ENCODE data around the gene ARHGEF35. TPM values are rescaled to one million over a fixed set of nuclear protein-coding genes. Genes with fewer than 3 reads are reported as not detected.
"Not testable (repeated sequence)": the region's sequence is repeated elsewhere in the genome, so short reads cannot be mapped to it uniquely, and the experiment has no call there.

Gene ARHGEF35
- total RNA-seq: 10 to 100 TPM; 14.5 to 19.8 (median 15.7) TPM

DNA sequence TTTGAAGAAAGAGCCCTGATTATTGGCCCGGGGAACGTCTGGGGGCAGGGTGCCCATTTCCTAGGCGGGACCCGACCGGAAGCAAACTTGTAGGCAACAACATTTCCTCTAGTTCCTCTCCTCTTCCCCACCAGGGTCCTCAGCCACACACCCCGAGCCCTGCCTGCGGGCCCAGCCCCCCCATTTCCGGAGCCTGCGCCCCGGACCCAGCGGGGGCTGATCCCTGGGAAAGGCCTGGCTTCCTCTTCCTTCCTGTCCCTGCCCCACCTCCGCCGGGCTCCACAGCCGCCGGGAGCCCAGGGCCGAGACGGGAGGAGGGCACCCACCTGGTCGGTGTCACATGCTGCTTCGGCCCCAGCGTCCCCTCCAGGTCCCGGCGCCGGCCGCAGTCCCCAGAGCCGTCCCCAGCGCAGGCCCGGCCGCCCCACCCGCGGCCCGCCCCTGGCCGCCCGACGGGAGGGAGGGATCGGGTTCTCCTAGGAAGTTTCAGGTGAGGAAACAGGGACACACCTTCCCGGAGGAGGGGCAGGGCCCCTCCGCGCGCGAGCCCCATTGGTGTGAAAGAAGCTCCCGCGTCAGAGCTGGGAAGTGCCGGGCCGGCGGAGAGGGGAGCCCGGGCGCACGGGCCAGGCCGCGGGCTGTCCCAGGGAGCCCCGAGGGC is at the start of gene ARHGEF35:
TSS of gene ARHGEF35 (minus strand) at position 622 of the 661 bp plus-strand sequence. CDS start 7,450 bp downstream, outside the sequence.
- H3K36me3 ChIP-seq; H3K27me3 ChIP-seq; H3K4me1 ChIP-seq; DNase-seq; intact Hi-C loops (cut with DNase I); H3K9me3 ChIP-seq: not testable (repeated sequence)
- WGBS, 2 donors: no CpG with 5 or more reads among the region's 51 CpGs
- Histone ChIP-seq H3K4me3 (peak within 1 kb of the TSS in 1 of 4 donors; percentile 42), H3K27ac (peak within 1 kb of the TSS in 1 of 4 donors; percentile 65)

DNA sequence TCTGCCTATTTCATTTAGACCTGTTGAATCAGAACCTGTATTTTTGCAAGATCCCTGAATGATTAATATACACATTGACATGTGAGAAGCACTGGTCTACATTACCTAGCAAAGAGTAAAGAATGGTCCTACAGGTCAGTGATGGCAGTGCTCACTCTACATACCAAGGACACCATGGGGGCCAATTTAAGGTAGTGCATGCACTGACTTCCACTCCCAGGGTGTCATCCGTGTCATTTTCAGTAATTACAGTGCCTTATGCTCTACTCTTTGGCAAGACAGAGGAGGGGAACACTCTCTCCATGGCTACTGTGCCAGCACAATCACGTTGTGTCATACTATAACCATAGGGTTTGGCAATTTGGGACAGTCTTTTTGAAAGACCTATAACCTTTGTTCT is 49.7 kb upstream of the ARHGEF35 start:
- DNase-seq; intact Hi-C loops (cut with DNase I); H3K4me3 ChIP-seq; H3K4me1 ChIP-seq; H3K27ac ChIP-seq; H3K27me3 ChIP-seq; H3K36me3 ChIP-seq; H3K9me3 ChIP-seq: not testable (repeated sequence)
- no CpG with 5 or more reads among the region's 2 CpGs for WGBS, 2 donors

DNA sequence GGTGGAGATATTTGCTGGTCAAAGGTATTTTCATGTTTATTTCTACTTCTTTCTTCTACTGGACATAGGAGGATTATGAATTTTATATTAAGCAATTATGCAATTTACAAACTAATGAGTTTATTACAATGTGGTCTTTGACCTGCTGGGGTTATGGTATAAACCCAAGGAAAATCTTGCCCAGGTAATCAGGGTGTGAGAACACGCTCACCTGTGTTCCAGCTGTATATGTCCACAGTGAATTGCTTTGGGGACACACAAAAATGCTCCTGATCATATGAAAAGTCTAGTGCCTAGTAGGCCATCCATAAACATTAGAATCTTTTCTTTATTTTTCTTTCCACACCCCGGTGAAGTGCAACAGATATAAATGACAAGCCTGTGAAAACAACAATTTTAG is 43.7 kb upstream of the ARHGEF35 start, which contains the start of gene OR2A42:
TSS of gene OR2A42 (minus strand) at position 241 of the 400 bp plus-strand sequence. CDS start 6,762 bp downstream, outside the sequence.
- H3K27ac ChIP-seq; intact Hi-C loops (cut with DNase I); H3K9me3 ChIP-seq; H3K27me3 ChIP-seq; H3K36me3 ChIP-seq; H3K4me1 ChIP-seq; H3K4me3 ChIP-seq; DNase-seq: not testable (repeated sequence)
- 100% methylated on average over 1 of the region's 2 CpGs for WGBS, 2 donors

DNA sequence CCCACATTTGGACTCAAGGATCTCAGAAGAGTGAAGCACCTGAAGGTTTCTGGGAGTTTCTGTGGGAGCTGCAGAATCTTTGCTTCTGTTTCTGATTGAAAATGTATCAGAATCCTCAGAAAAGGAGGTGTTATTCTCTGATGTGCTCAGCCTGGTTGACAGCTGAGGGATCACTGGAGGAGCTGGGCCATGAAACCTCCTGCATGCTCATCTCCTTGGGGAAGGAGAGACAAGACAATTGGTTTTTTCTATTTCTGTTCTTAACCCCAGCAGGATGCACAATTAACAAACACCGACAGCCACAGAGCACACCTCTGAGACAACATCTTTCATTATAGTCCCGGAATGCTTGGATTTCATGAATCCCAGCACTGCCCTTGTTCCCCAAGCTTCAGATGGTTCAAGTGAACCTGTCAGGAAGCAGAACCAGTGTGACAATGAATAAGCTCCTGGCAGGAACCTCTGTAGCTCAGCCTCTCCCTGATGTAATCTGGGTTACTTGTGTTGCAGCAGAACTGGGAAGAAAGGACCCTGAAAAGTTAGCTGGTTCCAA is 43.0 kb upstream of the ARHGEF35 start:
- H3K4me1 ChIP-seq; DNase-seq; H3K27me3 ChIP-seq; H3K27ac ChIP-seq; H3K4me3 ChIP-seq; H3K36me3 ChIP-seq; intact Hi-C loops (cut with DNase I); H3K9me3 ChIP-seq: not testable (repeated sequence)
- WGBS, 2 donors: 93 to 100% methylated on average over 1 to 2 of the region's 2 CpGs

DNA sequence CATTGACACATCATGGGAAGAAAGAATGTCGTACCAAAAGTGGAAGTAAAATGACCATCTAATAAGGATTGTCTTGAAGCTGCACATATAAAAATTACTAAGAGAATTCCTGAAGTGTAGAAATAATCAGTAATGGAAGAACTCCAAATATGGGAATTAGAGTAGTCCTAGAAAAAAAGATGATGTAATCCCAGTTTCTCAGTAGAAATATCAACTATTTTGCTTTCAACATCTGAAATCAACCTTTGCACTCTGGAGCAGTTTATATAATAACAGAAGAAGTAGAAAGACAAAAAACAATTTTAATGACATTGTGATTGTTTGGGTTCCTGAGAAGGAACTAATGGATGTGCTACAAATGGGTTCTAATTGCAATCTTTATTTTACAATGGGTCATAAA is 37.4 kb upstream of the ARHGEF35 start:
- H3K9me3 ChIP-seq; DNase-seq; H3K27me3 ChIP-seq; H3K4me3 ChIP-seq; intact Hi-C loops (cut with DNase I); H3K4me1 ChIP-seq; H3K36me3 ChIP-seq; H3K27ac ChIP-seq: not testable (repeated sequence)
- 90 to 93% methylated on average over 1 of the region's 1 CpG for WGBS, 2 donors

DNA sequence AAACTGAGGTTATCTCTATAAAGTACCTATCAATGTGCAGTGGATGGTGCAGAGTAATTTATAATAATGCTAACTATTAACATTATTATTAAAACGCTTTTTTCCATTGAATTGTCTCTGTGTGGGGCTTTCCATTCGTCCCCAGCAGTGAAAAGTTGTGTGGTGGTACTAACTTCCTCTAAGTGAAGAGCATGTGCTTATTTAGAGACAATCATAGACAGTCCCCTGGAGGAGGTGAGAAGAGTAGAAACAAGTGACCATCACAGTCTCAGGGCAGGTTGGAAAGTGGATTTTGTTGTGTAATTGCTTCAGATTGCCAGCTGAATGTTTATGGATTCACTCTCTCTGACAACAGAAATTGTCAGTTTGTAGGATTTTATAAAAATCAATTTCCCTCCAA is 35.4 kb upstream of the ARHGEF35 start:
- H3K4me3 ChIP-seq; H3K9me3 ChIP-seq; H3K27me3 ChIP-seq; DNase-seq; H3K4me1 ChIP-seq; H3K36me3 ChIP-seq; H3K27ac ChIP-seq; intact Hi-C loops (cut with DNase I): not testable (repeated sequence)
- no CpG with 5 or more reads among the region's 2 CpGs for WGBS, 2 donors

DNA sequence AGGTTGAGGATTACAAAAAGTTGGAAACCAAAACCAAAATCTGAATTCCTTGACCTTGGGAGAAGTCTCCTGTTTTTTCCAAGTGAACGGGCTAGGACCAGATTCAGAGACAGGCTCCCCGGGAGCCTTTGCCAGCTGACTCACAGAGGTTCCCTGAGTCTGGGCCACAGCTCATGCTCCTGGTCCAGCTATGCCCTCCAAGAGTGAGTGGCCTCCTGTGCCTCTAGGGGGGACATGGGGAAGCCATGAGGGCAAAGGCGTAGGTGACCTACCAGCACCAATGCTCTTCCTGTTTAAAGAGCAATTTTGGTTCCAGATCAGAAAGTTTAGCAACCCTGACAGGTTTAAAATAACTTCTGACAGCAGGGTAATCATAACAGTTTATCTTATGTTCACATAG is 33.2 kb upstream of the ARHGEF35 start:
- DNase-seq; H3K4me3 ChIP-seq; intact Hi-C loops (cut with DNase I); H3K36me3 ChIP-seq; H3K4me1 ChIP-seq; H3K9me3 ChIP-seq; H3K27me3 ChIP-seq; H3K27ac ChIP-seq: not testable (repeated sequence)
- WGBS, 2 donors: 80% methylated on average over 1 of the region's 3 CpGs; no CpG with 5 or more reads in 1 of the 2 donors

DNA sequence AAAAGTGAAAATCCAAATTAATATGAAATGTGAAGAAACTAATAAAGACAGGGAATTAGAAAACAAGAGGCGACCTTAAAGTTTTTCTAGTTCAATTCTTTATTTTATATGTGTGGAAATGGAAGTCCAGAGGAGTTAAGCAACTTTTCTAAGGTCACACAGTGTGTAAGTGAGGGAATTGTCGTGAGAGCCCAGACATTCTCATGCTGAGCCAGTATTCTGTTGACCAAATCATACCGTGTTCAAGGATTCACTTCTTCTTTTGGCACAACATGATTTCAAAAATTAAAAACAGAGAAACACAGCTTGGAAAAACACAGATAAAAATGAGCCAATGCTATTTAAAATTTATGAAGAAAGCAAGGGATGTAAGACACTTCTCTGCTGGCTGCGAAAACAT is 31.2 kb upstream of the ARHGEF35 start:
- H3K9me3 ChIP-seq; intact Hi-C loops (cut with DNase I); DNase-seq; H3K27me3 ChIP-seq; H3K4me1 ChIP-seq; H3K27ac ChIP-seq; H3K36me3 ChIP-seq; H3K4me3 ChIP-seq: not testable (repeated sequence)
- 79 to 90% methylated on average over 3 of the region's 4 CpGs for WGBS, 2 donors

DNA sequence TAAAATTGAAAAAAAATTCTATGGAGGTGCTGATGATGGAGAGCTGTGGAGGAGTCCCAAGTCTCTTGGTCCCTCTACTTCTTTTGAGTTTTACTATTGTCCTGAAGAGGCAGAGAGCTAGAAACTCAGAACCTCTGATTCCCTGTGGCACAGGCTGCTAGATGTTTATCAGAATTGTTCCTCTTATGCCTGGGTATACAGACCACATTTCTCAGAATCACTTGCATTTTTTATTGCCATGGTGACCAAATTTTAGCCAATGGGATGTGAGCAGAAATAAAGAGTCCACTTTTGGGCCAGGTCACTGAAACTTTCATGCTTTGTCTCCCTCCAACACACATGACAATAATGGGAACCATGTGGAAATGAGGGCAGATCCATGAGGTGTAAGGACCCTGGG is 28.0 kb upstream of the ARHGEF35 start:
- H3K36me3 ChIP-seq; H3K4me1 ChIP-seq; DNase-seq; H3K27me3 ChIP-seq; H3K27ac ChIP-seq; intact Hi-C loops (cut with DNase I); H3K4me3 ChIP-seq; H3K9me3 ChIP-seq: not testable (repeated sequence)

DNA sequence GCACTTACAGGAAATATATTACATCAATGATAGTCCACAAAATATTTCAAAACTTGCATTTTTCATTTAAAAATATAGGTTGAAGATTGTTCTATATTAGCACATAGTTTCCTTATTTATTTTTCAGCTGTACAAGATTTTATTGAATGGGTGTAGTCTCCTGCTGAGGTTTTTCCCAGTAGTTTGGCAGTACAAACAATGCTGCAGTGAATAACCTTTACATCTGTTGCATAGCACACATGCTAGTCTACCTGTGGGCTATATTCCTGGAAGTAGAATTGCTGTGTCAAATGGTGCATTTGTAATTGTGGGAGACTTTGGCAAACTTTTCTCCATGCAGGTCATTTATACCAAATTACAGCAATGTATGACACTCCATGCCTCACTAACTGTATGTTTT is 24.9 kb upstream of the ARHGEF35 start:
- DNase-seq; H3K27me3 ChIP-seq; intact Hi-C loops (cut with DNase I): not testable (repeated sequence)

DNA sequence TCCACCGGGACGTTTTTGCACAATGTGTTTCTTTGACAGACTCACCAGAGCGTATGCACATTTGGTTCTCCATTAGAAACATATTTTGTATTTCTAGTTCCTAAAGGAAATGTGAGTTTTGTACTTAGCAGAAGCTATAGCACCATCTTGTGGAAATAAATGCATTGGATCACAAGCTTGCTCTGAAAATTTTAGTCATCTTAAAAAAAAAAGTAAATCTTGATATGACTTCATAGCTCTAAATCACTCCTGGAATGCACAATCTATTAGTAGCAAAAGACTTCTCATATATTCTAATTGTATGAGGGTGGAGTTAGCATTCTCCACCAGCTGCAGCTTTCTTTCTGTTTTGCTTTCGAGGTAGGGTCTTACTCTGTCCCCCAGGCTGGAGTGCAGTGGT is 23.5 kb upstream of the ARHGEF35 start:
- WGBS, 2 donors: no CpG with 5 or more reads among the region's 4 CpGs
- not testable (repeated sequence) for DNase-seq

More for the DNA sequence above, 24.9 kb upstream of the ARHGEF35 start:
- not testable (repeated sequence) for H3K4me1 ChIP-seq, H3K27ac ChIP-seq, H3K9me3 ChIP-seq, H3K4me3 ChIP-seq, H3K36me3 ChIP-seq

DNA sequence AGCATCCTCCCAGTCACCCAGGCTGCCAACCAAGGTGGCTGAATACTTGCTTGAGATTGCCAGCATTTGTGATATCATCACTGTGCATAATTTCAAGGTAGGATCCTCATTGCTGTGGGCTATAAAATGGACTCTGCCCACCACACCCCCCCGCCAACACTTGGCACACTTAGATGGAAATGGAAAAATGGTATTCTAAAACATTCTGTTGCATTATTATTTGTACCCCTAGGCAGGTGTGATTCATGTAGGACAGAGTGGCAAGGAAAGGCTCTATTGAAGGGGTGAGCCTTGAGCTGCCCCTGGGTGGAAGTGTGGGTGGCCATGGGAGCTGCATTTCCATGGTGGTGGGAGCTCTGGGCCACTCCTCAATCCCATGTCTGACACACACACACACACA is 22.9 kb upstream of the ARHGEF35 start:
- intact Hi-C loops (cut with DNase I); DNase-seq; H3K4me3 ChIP-seq; H3K36me3 ChIP-seq; H3K9me3 ChIP-seq; H3K27ac ChIP-seq; H3K4me1 ChIP-seq; H3K27me3 ChIP-seq: not testable (repeated sequence)
- WGBS, 2 donors: 100% methylated on average over 1 of the region's 1 CpG; no CpG with 5 or more reads in 1 of the 2 donors

More for the DNA sequence above, 23.5 kb upstream of the ARHGEF35 start:
- H3K4me1 ChIP-seq; H3K9me3 ChIP-seq; H3K27ac ChIP-seq; H3K36me3 ChIP-seq; H3K27me3 ChIP-seq; intact Hi-C loops (cut with DNase I); H3K4me3 ChIP-seq: not testable (repeated sequence)

DNA sequence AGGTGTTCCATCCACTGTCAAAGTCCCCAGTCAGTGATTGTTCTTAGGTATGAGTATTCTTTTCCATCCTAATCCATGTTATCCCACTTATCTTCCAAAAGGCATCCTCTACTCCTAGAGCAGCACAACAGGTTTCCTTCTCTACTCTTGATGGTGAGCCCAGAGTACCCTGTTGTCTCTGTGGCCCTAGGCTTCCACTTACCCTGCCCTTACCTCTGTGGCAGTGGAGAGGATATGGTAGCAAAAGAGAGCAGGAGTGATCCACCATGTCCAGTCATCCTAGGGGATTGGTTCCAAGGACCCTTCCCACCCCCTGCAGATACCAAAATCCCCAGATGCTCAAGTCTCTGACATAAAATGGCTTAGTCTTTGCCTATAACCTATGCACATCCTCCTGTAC is 21.6 kb upstream of the ARHGEF35 start:
- H3K27me3 ChIP-seq; H3K27ac ChIP-seq; H3K9me3 ChIP-seq; DNase-seq; intact Hi-C loops (cut with DNase I); H3K4me3 ChIP-seq; H3K36me3 ChIP-seq; H3K4me1 ChIP-seq: not testable (repeated sequence)

DNA sequence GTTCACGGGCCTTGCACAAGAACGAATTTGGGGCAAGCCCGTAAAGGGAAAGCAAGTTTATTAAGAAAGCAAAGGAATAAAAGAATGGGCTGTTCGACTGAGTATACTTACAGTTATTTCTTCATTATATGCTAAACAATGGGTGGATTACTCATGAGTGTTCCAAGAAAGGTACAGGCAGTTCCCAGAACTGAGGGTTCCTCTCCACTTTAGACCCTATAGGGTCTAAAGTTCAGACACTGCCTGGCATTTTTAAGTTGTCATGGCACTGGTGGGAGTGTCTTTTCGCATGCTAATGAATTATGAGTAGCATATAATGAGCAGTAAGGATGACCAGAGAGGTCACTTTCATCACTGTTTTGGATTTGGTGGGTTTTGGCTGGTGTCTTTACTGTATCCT is 9.7 kb upstream of the ARHGEF35 start:
- H3K9me3 ChIP-seq; H3K36me3 ChIP-seq; intact Hi-C loops (cut with DNase I); H3K27ac ChIP-seq; DNase-seq; H3K4me3 ChIP-seq; H3K27me3 ChIP-seq; H3K4me1 ChIP-seq: not testable (repeated sequence)
- no CpG with 5 or more reads among the region's 5 CpGs for WGBS, 2 donors

Measured in esophagus squamous epithelium (tissue), 5 donors.